GM18873 (cell line): Measurements from ENCODE around the gene PLCH1.
A peak's percentile ranks its signal among the peaks of the same experiment; 100 is the strongest.

Source experiments
- ATAC-seq: cut with Tn5 transposase; IDR thresholded peaks from one replicate; pipeline ENCODE4 v1.9.1; 2021; ENCODE audit warnings: mild to moderate bottlenecking, moderate library complexity, moderate number of reproducible peaks; ENCODE audit not compliant: unreplicated experiment, low FRiP score

Gene PLCH1

GRCh38 chr3:155497930-155498647, 246.8 kb downstream of the PLCH1 start:
- ATAC-seq = no peak

- no peak for ATAC-seq
These were observed 248.7 kb downstream of the PLCH1 start for GRCh38 chr3:155496206-155496605.

DNA sequence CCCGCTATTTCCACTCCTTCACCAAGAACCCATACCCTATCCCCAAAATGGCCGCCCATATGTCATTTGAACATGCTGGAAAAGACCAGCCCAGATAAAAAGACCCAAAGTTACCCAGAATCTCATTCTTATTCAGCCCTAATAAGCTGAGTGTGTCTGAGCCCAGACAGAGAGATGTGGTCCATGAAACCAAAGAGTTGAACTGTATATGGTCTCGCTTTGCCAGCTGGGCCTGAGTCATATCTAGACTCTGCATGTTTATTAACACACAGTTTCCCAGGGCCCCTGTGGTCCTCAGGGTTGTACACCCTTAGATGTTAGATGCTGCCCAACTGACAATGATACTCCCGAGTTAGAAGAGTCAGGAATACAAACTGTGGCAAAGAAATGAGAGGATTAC, 249.5 kb downstream of the PLCH1 start:
- peak; percentile 91 for ATAC-seq

DNA sequence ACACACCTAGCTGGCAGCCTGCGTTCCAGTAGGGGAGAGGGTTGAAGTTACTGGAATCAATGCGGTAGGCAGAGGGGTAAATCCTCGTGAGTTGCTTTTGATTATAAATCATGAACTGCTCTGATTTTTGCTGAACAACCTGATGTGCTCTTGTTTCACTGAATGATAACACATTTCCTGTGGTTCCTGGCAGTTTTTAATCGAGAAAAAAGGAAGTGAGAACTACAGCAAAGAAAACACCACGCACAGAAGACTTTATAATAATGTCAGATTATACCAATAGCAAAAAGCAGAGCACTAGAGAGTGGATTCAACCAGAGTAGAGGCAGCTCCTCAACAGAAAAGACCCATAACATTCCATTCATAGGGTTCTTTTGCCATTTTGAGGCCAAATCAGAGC, 250.5 kb downstream of the PLCH1 start:
- no peak for ATAC-seq

DNA sequence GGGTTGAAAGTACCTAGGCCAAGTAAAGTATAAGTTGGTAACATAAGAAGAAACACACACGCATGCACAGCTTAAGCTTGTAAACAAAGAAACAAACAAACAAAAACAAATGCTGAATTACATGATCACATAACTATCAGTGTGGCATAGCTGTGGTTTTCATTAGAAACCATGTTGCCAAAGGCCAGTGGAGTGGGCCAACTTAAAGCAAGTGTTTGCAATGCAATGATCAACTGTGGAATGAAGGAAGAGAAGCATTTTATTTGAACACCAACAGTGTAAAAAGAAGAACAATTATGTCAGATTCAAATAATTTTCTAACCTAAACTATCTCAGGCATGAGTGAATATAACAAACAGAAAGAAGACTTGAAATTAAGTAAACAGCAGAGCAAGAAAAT, 252.0 kb downstream of the PLCH1 start:
- no peak for ATAC-seq

GRCh38 chr3:155491696-155492095, 253.2 kb downstream of the PLCH1 start:
- ATAC-seq = no peak

DNA sequence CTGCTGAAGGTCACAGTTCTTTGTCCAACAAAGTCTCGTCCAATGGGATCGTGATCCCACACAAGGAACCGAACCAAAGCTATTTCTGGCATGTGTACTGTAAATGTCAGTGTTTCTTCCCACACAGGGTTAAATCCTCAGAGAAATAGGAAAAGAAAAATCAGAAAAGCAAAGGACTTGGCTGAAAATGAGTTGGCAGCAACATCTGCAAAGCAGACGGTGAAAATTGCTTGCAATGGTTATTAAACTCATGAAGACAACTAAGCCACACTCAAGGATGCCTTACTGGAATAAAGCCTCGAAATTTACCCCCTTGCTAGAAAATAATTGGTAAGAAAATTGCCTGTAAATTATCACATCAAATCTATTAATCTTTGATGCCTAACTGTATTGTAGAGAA, 256.2 kb downstream of the PLCH1 start:
- no peak for ATAC-seq

DNA sequence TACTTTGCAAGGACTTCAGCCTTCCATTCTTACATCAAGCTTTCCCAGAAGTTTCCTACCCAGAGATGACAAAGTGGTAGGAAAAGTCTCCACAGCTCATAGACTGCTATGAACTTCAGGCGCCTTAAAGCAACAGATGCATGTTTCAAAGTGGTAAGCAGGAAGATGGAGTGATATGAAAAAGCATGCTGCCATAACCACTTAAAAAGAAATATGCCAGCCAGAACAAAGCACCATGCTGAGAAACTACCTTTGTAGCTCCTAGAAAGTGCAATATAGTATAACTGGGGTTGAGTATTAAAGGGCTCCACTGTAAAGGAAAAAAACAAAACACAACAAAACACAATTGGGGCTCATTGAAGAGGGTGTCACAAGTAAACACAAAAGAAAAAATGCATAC, 259.0 kb downstream of the PLCH1 start:
- no peak for ATAC-seq

DNA sequence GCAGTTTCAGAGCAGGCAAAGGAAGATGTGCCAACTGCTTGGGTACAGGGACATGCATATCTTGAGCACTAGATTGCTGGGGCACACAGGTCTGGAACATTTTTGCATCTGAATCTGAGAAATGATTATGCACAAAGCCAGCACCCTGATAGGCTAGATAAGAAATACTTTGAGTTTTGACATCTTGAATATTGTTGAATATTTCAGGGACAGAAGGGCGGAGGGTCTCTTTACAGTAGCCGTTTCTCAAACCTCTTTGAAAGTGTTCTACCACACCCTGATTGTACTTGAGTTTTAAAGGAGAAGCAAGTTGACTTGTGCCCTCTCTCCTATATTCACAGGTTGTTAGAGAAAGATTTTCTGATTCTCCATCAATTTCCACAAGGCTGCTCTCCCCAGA, 263.3 kb downstream of the PLCH1 start:
- ATAC-seq = no peak

DNA sequence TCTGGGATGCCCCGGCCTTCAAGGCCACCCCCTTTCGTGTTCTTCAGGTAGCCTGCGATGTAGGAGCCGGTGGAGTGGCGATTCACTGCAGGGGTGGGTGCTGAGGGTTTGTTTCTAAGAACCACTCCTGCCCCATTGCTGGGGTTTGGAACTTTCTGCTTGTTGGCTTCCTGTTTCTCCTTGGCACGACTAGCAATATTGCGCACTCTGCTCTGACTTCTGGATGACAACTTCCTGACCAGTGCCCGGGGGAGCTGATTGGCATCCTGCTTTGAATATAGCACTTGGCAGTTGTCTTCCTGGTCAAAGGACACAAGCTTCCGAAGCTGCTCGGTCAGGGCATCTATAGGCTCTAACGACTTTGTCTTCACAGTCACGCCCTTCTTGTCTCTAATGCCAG, 263.8 kb downstream of the PLCH1 start:
- no peak for ATAC-seq

DNA sequence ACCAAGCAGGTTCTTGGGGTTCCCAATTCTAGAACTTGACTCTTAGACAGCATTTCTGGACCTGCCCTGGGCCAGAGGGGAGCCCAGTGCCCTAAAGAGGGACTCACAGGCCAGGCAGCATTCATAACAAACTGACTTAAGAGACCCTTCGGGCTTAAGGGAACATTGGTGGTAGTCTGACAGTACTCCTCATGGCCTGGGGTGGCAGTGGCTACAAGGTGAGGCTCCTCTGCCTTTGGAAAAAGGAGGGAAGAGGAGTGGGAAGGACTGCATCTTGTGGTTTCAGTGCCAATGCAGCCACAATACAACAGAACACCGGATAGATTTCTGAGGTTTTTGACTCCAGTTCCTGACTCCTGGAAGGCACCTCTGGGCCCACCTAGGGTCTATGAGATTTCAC, 279.2 kb downstream of the PLCH1 start:
- no peak for ATAC-seq

- ATAC-seq = no peak
These were observed 282.2 kb downstream of the PLCH1 start for GRCh38 chr3:155462672-155463071.

DNA sequence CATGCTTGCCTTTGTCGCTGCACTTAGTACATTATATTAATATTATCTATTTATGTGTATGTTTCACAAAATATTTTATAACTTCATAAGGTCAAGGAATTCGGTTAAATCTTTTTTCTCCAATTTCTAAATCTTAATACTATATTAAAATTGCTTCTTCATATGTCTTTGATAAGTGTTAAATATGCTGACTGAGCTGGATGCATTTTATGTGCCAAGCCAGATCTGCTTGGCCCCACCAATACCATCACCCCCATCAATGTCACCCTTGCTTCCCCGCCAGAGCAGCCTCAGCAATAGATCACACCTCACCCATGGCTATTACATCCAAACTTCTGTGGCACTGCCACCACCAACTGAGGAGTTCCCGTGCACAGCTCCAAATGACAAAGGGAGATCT, 287.3 kb downstream of the PLCH1 start:
- no peak for ATAC-seq

- no peak for ATAC-seq
These were observed 289.1 kb downstream of the PLCH1 start for GRCh38 chr3:155455765-155456164.

DNA sequence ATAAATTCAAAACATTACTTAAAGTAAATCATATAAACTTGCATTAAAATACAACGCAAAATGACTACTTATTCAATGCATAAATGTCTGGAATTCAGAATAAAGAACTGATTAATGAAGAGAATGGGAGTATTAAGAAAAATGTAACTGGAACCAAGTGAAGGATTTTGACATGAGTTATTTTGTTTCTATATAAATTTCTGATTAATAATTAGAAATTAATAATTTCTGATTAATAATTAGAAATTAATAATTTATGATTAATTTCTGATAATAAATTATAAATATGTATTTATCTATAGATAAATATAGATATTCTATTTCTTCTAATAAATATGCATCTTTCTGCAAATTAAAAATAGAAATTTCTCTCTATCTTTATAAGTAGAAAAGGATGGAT, 291.4 kb downstream of the PLCH1 start:
- no peak for ATAC-seq

DNA sequence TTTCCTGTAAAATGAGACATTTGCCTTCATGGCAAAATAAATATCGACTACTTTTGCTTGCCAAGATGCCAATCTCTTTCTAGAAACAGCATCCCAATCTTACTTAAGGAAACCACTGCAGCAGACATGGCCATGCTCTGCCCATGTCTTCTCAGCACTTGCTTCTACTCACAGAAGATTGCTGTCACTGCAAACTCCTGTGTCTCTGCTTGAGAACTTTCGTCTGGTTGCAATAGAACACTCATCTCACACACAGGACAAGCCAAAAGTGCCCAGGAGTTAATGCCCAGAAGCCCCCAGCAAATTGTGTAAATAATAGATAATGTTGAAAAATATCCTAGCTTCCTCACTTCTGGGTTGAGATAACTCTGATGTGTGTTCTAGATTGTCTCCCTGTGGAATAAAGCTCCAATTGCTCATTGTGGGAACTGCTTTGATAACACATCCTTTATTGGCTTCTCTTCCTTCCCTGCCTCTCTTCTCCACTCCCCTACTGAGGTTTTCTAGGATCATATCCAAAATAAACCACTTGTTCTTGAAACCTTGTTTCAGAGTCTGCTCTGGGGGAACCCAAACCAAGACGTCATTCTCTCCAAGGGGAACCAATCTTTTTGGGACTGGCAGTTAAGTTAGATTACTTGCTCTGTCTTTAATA, 295.1 kb downstream of the PLCH1 start:
- no peak for ATAC-seq

DNA sequence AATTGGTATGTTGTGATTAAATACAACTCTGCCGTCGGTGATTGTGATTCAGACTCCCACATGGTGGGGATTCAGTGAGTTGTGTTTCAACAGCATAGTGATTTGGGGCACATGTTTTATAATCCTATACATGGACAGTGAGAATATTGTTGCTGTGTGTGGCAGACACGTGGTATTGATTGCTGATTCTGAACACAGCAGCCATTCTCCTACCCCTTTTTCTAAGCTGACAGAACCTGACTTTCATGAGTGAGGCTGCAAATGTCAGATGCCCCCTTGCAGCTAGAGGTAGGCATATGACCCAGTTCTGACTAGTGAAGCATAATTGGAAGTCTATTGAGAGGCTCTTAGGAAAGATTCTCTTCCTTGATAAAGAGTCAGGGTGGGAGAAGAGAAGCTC, 296.3 kb downstream of the PLCH1 start:
- no peak for ATAC-seq

- ATAC-seq = no peak
These were observed 298.5 kb downstream of the PLCH1 start for GRCh38 chr3:155446366-155446765.

DNA sequence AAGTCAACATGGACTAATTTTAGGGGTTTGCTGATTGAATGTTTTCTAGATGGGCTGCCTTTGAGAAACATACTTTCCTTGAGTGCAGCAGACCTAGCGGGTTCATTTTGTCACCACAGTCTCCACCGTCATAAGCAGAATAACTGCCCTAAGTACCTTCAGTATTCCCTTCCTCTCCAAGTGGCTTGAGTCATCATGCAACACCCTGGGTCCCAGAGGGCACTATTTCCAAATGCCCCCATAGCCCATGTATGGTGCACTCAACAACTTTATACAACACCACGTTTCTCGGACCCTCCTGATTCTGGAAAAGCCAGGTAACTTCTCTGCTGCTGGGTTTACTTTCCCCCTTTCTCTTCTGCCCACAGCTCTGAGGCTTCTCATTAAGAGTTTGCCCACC, 300.1 kb downstream of the PLCH1 start:
- ATAC-seq = no peak

- ATAC-seq = no peak
These were observed 301.1 kb downstream of the PLCH1 start for GRCh38 chr3:155443815-155444214.

DNA sequence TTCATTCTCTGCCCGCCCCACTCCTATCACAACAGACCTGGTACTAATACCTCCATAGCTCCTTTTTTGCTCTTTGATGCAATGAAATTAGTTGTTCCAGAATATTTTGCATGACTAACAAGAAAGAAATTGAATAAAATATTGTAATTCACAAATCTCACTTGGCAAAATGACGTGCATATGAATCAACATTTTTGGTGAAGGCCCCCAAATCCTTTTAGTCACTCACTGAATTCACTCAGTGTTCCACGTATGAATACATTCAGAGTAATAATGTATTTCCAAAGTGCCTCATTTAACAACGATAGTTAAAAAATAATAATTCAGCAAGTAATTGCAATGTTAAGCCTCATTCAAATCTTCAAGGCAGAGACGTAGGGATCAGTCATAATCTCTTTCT, 302.8 kb downstream of the PLCH1 start:
- ATAC-seq = no peak

DNA sequence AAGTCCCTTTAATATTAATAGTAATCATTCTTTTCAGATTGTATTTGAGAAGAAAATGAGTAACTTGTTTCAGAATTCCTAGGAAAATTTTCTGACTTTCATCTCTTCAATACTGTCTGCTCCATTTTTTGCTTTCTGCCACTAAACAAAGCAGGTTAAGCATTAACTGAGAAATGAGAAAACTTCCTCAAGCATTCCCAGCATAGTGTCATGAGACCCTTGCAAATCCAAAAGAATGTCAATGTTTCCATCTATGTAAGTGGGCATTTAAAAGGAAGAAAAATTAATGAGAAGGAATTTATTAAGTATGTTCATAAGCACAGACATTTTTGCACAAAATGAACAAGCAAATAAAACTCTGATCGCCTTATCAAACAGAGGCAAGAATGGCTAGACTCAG, 303.4 kb downstream of the PLCH1 start:
- no peak for ATAC-seq
